Epithelial cell of proximal tubule (primary cell): ENCODE results near the gene USP3. TPM values are rescaled to one million over a fixed set of nuclear protein-coding genes. Genes with fewer than 3 reads are reported as not detected.
"Not testable (repeated sequence)": the region's sequence is repeated elsewhere in the genome, so short reads cannot be mapped to it uniquely, and the experiment has no call there.

ENCODE experiments used
- DNase-seq: peaks from one replicate; pipeline ENCODE4 v3.0.0-alpha.2; 2011; ENCODE audit warnings: low read depth
- H3K4me3 ChIP-seq: 2 replicates; pipeline ENCODE4 v1.5.1; 2011; ENCODE audit warnings: low read depth, mild to moderate bottlenecking, low read length
- total RNA-seq: library from RNA; depleted of rRNA; stranded (reverse); fragments of >200 nt; gene quantifications from 2 replicates; pipeline ENCODE4 v1.2.3, GENCODE V29; 2015
- TF ChIP-seq, protein P1 (sequence below): conservative IDR thresholded peaks from 2 replicates; pipeline ENCODE4 v1.5.1; 2012; ENCODE audit warnings: low read depth, mild to moderate bottlenecking, low read length

Gene USP3
- total RNA-seq, 1 donor from 2014 or later = 34.2 TPM

DNA sequence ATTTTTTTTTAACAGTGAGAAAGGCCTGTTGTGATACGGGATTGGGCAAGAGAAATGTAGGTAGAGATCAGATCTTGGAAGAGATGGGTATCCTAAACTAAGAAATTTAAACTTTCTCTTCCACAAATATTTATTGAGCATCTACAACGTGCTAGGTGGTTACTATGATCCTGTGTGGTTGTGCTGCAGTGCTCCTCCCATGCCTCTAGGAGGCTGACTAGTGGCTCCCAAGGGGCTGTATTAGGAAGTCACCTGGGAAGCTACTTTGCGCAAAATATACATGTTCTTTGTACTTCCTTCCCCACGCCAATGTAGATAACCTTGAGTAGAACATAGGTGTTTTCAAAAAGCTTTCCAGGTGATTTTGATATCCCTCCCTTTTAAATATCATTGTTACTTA, 27.2 kb downstream of the USP3 start:
- TF ChIP-seq, protein P1, sequence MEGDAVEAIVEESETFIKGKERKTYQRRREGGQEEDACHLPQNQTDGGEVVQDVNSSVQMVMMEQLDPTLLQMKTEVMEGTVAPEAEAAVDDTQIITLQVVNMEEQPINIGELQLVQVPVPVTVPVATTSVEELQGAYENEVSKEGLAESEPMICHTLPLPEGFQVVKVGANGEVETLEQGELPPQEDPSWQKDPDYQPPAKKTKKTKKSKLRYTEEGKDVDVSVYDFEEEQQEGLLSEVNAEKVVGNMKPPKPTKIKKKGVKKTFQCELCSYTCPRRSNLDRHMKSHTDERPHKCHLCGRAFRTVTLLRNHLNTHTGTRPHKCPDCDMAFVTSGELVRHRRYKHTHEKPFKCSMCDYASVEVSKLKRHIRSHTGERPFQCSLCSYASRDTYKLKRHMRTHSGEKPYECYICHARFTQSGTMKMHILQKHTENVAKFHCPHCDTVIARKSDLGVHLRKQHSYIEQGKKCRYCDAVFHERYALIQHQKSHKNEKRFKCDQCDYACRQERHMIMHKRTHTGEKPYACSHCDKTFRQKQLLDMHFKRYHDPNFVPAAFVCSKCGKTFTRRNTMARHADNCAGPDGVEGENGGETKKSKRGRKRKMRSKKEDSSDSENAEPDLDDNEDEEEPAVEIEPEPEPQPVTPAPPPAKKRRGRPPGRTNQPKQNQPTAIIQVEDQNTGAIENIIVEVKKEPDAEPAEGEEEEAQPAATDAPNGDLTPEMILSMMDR = peak; percentile 46
- no peak for DNase-seq
- H3K4me3 ChIP-seq = no peak overlapping the region

DNA sequence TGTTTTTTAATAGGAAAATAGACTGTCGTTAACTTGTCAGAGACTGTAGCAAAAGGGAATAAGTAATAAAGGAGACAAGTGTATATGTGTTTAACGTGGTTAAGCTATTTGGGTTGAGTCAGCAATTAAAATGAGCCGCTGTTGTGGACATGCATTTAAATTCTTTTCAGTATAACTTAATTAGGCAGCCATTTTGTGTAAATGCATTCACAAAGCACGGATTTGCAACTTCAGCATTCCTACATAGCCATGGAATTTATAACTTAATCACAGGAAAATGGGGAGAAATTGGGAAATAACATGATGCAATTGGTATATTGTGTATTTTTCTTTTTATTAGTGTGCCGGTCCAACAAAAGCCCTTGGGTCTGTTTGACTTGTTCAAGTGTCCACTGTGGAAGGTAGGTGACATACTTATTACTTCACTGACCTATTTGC, 27.9 kb downstream of the USP3 start:
- DNase-seq = no peak
- H3K4me3 ChIP-seq = no peak overlapping the region
- TF ChIP-seq, protein P1 = no peak

DNA sequence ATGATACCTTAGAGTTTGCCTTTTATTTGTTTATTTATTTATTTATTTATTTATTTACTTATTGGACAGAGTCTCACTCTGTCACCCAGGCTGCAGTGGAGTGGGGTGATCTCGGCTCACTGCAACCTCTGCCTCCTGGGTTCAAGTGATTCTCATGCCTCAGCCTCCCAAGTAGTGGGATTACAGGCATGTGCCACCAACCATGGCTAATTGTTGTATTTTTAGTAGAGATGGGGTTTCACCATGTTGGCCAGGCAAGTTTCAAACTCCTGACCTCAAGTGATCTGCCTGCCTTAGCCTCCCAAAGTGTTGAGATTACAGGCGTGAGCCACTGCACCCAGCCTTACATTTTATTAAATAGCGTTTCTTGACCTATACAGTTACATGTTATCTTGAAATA, 30.5 kb downstream of the USP3 start:
- H3K4me3 ChIP-seq, DNase-seq: not testable (repeated sequence)

DNA sequence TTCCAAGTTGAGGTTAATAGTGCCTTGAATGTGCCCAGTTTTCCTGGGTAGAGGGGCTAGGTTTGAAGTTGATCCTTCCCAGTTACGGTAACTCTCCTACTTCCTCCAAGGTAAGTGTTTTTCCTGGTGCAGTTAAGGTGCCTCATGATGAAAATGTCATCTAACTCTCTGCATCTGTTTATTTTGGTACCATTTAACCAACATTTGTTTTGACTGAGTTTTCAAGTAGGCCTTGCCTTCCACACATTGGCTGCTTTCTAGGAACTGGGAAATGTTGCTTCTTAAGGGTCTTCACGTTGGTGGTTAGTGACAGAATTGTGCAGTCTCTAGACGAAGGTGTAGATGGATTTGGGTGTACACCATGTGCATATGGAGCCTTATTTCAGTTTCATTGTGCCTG, 31.3 kb downstream of the USP3 start:
- H3K4me3 ChIP-seq = no peak overlapping the region
- TF ChIP-seq, protein P1 = no peak

DNA sequence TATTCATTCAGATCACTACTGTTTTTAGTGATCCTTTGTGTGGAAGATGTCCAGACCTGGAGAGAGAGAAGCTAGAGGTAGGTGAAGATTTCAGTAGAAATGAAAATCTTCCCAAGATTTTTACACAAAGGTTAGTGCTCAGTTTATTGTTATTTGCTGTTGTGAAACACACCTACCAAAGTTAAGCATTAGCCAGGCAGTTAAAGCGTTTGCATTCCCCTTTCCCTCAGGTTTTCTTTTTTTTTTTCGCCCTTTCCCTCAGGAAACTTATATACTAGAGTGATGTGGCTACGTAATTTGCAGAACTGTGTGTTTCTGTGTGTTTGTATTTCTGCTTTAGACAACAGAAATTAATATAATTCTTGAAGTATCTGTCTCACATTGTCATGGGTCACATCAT, 34.5 kb downstream of the USP3 start:
- no peak for DNase-seq
- TF ChIP-seq, protein P1 = no peak
- no peak overlapping the region for H3K4me3 ChIP-seq

More for the DNA sequence above, 31.3 kb downstream of the USP3 start:
- no peak for DNase-seq

DNA sequence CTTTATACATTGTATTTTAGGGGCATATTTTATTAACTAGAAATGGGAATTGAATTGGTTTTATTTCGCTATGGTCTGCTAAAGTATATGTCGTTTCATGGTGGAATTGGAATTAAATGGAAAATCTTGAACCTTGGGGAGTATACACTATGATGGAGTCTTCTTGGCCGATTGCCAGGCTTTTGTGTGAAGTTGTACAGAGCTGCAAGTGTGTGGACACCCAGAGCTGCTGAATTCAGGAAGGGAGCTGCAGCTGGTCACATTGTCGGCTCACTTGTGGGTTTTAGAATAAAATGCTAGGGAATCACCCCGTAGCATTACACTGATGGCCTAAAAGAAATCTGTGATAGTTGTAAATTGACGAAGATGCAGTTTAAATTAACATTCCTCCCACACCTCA, 35.1 kb downstream of the USP3 start:
- DNase-seq = no peak
- TF ChIP-seq, protein P1 = no peak
- no peak overlapping the region for H3K4me3 ChIP-seq

DNA sequence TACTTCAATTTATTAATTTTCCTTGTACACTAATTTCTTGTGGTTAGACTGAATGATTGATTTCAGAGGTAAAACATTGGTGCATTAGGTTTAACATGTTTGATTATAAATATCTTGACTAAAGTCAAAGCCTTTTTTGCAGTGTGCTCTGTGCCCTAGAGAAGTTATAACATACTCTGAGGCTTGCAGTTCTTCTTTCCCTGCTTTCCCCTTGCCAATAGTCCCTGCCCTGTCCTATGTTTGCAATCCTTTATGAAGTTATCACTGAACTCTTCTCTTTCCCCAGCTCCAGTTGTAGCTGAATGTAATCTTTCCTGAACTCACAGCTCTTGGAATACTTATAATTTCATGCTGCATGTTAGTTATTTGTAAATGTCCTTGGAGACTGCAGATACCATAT, 35.6 kb downstream of the USP3 start:
- no peak for DNase-seq
- TF ChIP-seq, protein P1 = no peak
- H3K4me3 ChIP-seq = no peak overlapping the region

DNA sequence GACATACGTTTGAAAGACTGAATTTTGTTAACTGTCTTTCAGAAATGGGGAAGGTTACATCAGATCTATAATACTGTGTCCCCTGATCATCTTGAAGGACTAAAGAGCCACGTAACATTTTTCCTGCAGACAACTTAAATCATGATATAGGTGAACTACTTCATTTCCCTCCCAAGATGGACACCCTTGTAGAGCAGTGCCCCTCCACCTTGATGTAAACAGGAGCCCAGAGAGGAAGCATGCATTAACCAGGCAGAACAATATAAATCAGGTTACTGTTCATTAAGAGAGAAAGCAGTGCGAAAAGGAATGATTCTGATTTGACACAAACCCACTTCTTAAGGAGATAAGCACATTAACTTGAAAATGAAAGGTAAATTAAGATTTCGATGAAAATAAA, 36.1 kb downstream of the USP3 start:
- H3K4me3 ChIP-seq = no peak overlapping the region
- TF ChIP-seq, protein P1 = no peak
- no peak for DNase-seq
